Activated CD4-positive, alpha-beta T cell treated with anti-CD3 and anti-CD28 coated beads, Interleukin-2, amount 10 ng/mL, durations not matched to agents 24 days and 14 days (primary cell): ENCODE results near the gene HS2ST1. TPM values are rescaled to one million over a fixed set of nuclear protein-coding genes. Genes with fewer than 3 reads are reported as not detected.

Experiments used
- DNase-seq: peaks from one replicate; pipeline ENCODE4 v3.0.0; 2022
- H3K27ac Mint-ChIP-seq: one replicate; pipeline ENCODE4 v1.8.0; 2022; ENCODE audit warnings: mild to moderate bottlenecking, mixed read lengths
- H3K27me3 Mint-ChIP-seq: one replicate; pipeline ENCODE4 v1.8.0; 2022; ENCODE audit warnings: mixed read lengths
- H3K36me3 Mint-ChIP-seq: one replicate; pipeline ENCODE4 v1.8.0; 2022; ENCODE audit warnings: low read depth, mild to moderate bottlenecking, mixed read lengths
- H3K4me1 Mint-ChIP-seq: one replicate; pipeline ENCODE4 v1.8.0; 2021; ENCODE audit warnings: mixed read lengths
- H3K4me3 Mint-ChIP-seq: one replicate; pipeline ENCODE4 v1.8.0; 2022; ENCODE audit warnings: mild to moderate bottlenecking, moderate library complexity, mixed read lengths
- H3K9me3 Mint-ChIP-seq: one replicate; pipeline ENCODE4 v1.8.0; 2021; ENCODE audit warnings: mixed read lengths
- intact Hi-C: fragments of 100-400 bp; cut with micrococcal nuclease; formaldehyde crosslinking; loops from one replicate; pipeline ENCODE4 v1.15.1; 2023
- total RNA-seq: library from RNA; stranded (reverse); gene quantifications from 2 replicates; pipeline ENCODE4 v1.2.3, GENCODE V29; 2022

The HS2ST1 gene
- total RNA-seq, 1 donor from 2014 or later, result 15.8 TPM

DNA sequence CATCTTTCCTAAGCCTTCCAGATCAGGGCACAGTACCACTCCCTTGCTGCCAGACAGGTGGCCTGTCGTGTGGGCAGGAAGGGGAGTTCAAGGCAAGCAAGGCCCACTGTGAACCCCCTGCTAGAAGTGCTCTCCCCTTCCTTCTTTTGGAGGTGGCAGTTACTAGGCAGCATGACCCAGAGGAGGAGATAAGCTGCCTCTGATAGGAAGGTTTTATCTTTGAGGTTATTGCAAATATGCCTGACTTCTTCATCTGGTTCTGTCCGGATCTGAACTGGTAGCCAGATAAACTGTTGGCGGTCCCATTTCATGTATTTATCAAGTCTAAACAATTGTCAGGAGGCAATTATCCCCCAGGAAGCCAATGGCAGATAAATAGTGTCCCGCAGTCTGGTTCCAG, 216.0 kb downstream of the HS2ST1 start:
- H3K27ac Mint-ChIP-seq, result no peak overlapping the region
- H3K36me3 Mint-ChIP-seq, result no peaks in the 10 kb centered on the region
- no peak for DNase-seq
- peaks cover 40% of the 10 kb centered on the region for H3K27me3 Mint-ChIP-seq
- H3K4me1 Mint-ChIP-seq, result peaks cover 5% of the 10 kb centered on the region
- no peaks in the 10 kb centered on the region for H3K9me3 Mint-ChIP-seq
- intact Hi-C loops, result loop anchor here (5.0 kb wide), 1 partner anchor 162 kb away; no protein-coding TSS in a partner anchor
- H3K4me3 Mint-ChIP-seq, result no peak overlapping the region

DNA sequence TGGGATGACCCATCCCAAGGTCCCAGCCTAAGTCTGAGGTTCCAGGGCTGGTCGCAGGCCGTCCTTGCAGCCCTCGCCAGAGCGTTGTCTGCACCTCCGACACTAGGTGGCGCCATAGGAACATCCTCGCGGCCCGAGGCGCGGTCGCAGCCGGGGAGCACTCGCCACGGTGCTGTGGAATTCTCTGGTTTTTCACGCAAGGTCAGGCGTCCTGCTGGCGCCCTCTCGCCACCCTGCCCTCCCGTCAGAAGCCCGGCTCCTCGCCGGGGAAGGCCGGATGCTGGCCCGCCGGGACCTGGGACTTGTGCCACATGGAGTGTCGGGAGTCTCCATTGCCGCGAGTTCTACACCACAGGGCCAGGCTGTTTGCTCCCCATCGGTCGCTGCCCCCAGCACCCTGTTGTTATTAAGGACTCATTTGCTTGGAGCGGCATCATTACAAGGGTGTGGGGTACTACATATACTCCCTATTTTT, 217.4 kb downstream of the HS2ST1 start:
- peaks cover 46% of the 10 kb centered on the region for H3K27me3 Mint-ChIP-seq
- intact Hi-C loops, result loop anchor here (2.0 to 5.0 kb wide), 3 partner anchors 21 to 821 kb away; no protein-coding TSS in a partner anchor
- H3K4me3 Mint-ChIP-seq, result peak overlapping the region; percentile 82
- H3K9me3 Mint-ChIP-seq, result no peaks in the 10 kb centered on the region
- DNase-seq, result peak; percentile 92
- no peaks in the 10 kb centered on the region for H3K36me3 Mint-ChIP-seq
- no peak overlapping the region for H3K27ac Mint-ChIP-seq
- H3K4me1 Mint-ChIP-seq, result peaks cover 5% of the 10 kb centered on the region

- H3K27me3 Mint-ChIP-seq, result peaks cover 47% of the 10 kb centered on the region
- no peak for DNase-seq
- no peaks in the 10 kb centered on the region for H3K9me3 Mint-ChIP-seq
- intact Hi-C loops, result loop anchor here (2.0 to 5.0 kb wide), 3 partner anchors 20 to 820 kb away; no protein-coding TSS in a partner anchor
- H3K4me1 Mint-ChIP-seq, result peaks cover 5% of the 10 kb centered on the region
- H3K36me3 Mint-ChIP-seq, result no peaks in the 10 kb centered on the region
- H3K4me3 Mint-ChIP-seq, result peak overlapping the region; percentile 82
- H3K27ac Mint-ChIP-seq, result no peak overlapping the region
These were observed 217.9 kb downstream of the HS2ST1 start for GRCh38 chr1:87132284-87132870.

GRCh38 chr1:87134061-87134460, 219.6 kb downstream of the HS2ST1 start:
- no peaks in the 10 kb centered on the region for H3K9me3 Mint-ChIP-seq
- H3K27me3 Mint-ChIP-seq, result peaks cover 40% of the 10 kb centered on the region
- DNase-seq, result no peak
- H3K36me3 Mint-ChIP-seq, result no peaks in the 10 kb centered on the region
- no peak overlapping the region for H3K27ac Mint-ChIP-seq
- H3K4me3 Mint-ChIP-seq, result no peak overlapping the region
- intact Hi-C loops, result loop anchor here (5.0 kb wide), 1 partner anchor 158 kb away; no protein-coding TSS in a partner anchor
- H3K4me1 Mint-ChIP-seq, result peaks cover 5% of the 10 kb centered on the region

DNA sequence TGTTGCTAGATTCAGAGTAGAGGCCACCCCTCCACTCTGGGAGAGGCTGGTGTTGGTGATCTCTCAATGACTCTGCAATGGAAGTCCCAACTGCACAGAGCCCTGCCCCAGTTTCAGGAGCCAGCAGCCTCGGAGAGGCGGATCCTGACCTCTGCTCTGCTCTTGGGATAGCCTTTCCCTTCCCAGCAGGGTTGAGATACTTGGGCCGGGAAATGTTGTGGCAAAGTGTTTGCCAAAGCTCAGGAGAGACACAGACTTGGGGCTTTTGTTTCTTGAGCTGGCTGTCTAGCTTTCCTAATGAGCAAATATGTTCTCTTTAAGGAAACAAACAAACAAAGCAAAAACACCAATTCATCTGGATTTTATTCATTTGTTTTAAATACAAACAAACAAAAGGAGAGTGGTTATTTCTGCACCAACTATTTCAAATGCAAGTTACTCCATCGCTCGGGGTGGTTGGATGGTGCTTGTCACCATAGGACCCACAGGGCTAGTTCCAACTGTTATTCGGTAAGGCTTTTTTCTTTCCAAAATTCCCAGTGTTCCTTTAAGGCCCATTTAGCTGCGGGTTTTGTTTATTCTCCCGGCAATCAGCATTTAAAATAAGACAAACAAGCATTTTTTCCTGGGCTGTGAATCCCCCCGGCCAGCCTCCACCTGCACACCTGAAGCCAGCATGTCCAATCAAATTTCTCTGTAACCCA, 220.3 kb downstream of the HS2ST1 start:
- Mint-ChIP-seq H3K9me3 (no peaks in the 10 kb centered on the region), H3K27ac (no peak overlapping the region), H3K4me3 (no peak overlapping the region), H3K4me1 (peaks cover 5% of the 10 kb centered on the region), H3K27me3 (peaks cover 37% of the 10 kb centered on the region), H3K36me3 (no peaks in the 10 kb centered on the region)
- intact Hi-C loops, result loop anchor here (5.0 kb wide), 1 partner anchor 158 kb away; no protein-coding TSS in a partner anchor
- DNase-seq, result no peak

DNA sequence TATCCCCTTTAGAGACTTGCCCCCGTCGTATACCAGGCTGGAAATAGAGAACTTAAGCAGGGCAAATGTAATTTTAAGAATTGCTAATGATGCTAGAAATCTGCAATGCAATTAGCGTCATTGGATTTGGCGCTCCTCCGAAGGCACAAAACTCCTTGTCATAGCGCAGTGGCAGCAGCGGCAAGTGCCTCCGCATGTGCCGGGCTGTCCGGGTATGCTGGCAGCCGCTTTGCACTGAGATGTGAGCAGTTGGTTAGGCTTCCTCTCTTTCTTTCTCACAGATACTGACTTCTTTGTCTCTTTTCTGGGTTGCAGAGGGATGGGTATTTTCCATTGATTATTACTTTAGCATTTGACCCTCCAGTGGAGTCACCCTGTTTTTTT, 220.9 kb downstream of the HS2ST1 start:
- Mint-ChIP-seq H3K4me3 (no peak overlapping the region), H3K9me3 (no peaks in the 10 kb centered on the region), H3K4me1 (peaks cover 5% of the 10 kb centered on the region)

GRCh38 chr1:87136607-87137341, 222.3 kb downstream of the HS2ST1 start:
- no peaks in the 10 kb centered on the region for H3K9me3 Mint-ChIP-seq
- no peaks in the 10 kb centered on the region for H3K36me3 Mint-ChIP-seq
- intact Hi-C loops, result no loop called here
- H3K27ac Mint-ChIP-seq, result no peak overlapping the region
- DNase-seq, result no peak
- H3K4me1 Mint-ChIP-seq, result peaks cover under 1% of the 10 kb centered on the region
- peaks cover 31% of the 10 kb centered on the region for H3K27me3 Mint-ChIP-seq
- no peak overlapping the region for H3K4me3 Mint-ChIP-seq

More for the DNA sequence above, 220.9 kb downstream of the HS2ST1 start:
- intact Hi-C loops, result no loop called here
- DNase-seq, result no peak
- Mint-ChIP-seq H3K36me3 (no peaks in the 10 kb centered on the region), H3K27ac (no peak overlapping the region), H3K27me3 (peaks cover 36% of the 10 kb centered on the region)

DNA sequence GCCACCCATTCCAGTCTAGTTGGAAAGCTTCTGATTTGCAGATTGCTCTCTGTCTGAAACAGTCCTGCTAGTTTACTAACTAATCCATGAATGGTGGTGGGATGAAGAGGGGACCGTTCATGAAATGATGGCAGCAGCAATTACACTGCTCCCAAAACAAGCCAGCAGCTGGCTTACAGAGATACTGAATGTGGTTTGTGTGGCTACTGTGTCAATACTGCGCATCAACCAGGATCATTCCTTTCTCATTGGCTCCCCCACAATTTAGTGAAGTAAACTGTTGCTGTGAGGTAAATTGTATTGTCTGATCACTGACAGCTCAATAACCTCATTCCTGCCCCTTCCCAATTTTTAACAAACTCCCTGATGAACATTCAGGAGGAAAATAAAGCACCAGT, 222.9 kb downstream of the HS2ST1 start:
- intact Hi-C loops, result no loop called here
- peaks cover 28% of the 10 kb centered on the region for H3K27me3 Mint-ChIP-seq
- H3K27ac Mint-ChIP-seq, result no peak overlapping the region

DNA sequence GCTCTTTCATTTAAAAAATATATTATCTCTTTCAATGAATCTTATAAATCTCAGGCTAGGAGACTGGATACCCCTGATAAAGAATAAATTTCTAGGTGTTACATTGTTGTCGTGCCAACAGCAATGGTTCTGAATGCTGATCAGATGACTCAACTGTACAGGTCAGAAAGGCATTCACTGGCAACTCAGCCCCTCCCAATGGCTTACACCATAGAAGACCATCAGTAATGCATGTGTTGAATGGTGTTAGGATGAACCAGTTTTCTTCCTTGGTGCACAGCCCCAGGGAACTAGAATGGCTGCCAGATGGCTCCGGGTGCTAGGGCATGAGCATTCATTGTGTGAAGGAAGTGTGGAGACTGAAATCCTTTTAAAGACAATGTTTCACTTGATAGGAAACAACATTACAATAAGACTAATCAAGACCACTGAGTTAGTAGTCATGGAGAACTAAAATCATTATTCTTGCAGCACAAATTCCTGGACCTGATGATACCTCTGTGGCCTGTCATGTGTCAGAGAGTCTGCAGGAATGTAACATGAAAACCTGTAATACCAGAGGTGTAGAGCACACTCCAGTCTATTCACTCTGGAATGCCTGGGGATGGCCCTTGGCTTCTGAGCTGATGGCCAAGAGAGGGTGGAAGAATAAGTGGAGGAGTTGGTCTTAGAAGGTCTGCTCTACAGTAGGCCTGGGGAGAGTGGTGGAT, 226.6 kb downstream of the HS2ST1 start:
- H3K4me1 Mint-ChIP-seq, result no peaks in the 10 kb centered on the region
- H3K9me3 Mint-ChIP-seq, result no peaks in the 10 kb centered on the region
- no peaks in the 10 kb centered on the region for H3K36me3 Mint-ChIP-seq
- H3K27ac Mint-ChIP-seq, result no peak overlapping the region
- H3K27me3 Mint-ChIP-seq, result peaks cover 18% of the 10 kb centered on the region
- H3K4me3 Mint-ChIP-seq, result no peak overlapping the region
- intact Hi-C loops, result no loop called here
- no peak for DNase-seq

More for the DNA sequence above, 222.9 kb downstream of the HS2ST1 start:
- Mint-ChIP-seq H3K4me1 (no peaks in the 10 kb centered on the region), H3K36me3 (no peaks in the 10 kb centered on the region), H3K9me3 (no peaks in the 10 kb centered on the region), H3K4me3 (no peak overlapping the region)
- DNase-seq, result no peak

GRCh38 chr1:87141556-87141955, 227.1 kb downstream of the HS2ST1 start:
- intact Hi-C loops, result no loop called here
- no peak for DNase-seq
- H3K9me3 Mint-ChIP-seq, result no peaks in the 10 kb centered on the region
- no peak overlapping the region for H3K4me3 Mint-ChIP-seq
- no peak overlapping the region for H3K27ac Mint-ChIP-seq
- peaks cover 20% of the 10 kb centered on the region for H3K27me3 Mint-ChIP-seq
- H3K4me1 Mint-ChIP-seq, result no peaks in the 10 kb centered on the region
- H3K36me3 Mint-ChIP-seq, result no peaks in the 10 kb centered on the region

- no peaks in the 10 kb centered on the region for H3K9me3 Mint-ChIP-seq
- H3K4me3 Mint-ChIP-seq, result no peak overlapping the region
- H3K27me3 Mint-ChIP-seq, result peaks cover 27% of the 10 kb centered on the region
- H3K27ac Mint-ChIP-seq, result no peak overlapping the region
- H3K4me1 Mint-ChIP-seq, result no peaks in the 10 kb centered on the region
- H3K36me3 Mint-ChIP-seq, result no peaks in the 10 kb centered on the region
- intact Hi-C loops, result no loop called here
- no peak for DNase-seq
These were observed 229.1 kb downstream of the HS2ST1 start for GRCh38 chr1:87143413-87144135.

GRCh38 chr1:87144316-87144895, 230.0 kb downstream of the HS2ST1 start:
- H3K27ac Mint-ChIP-seq, result no peak overlapping the region
- no peaks in the 10 kb centered on the region for H3K36me3 Mint-ChIP-seq
- no peaks in the 10 kb centered on the region for H3K9me3 Mint-ChIP-seq
- no peak for DNase-seq
- H3K4me1 Mint-ChIP-seq, result no peaks in the 10 kb centered on the region
- peaks cover 35% of the 10 kb centered on the region for H3K27me3 Mint-ChIP-seq
- intact Hi-C loops, result no loop called here
- no peak overlapping the region for H3K4me3 Mint-ChIP-seq

DNA sequence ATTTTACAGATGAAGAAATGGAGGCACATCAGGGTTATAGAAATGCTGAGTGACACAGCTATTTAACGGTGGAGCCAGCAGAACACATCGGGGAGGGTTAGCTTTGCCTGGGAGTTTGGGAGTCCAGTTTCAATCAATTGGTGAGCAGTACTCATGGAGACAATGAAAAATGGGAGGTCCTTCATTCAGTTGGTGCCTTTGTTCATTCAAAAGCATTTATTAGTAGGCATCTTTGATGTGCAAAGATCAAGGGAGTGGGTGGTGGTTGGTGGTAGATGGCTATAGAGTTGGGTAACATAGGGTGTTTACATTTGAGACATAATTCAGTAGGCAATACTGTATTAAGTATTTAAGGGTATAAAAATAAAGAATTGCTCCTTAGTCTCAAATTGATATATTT, 230.5 kb downstream of the HS2ST1 start:
- intact Hi-C loops, result no loop called here
- H3K9me3 Mint-ChIP-seq, result no peaks in the 10 kb centered on the region
- H3K27ac Mint-ChIP-seq, result no peak overlapping the region
- no peak overlapping the region for H3K4me3 Mint-ChIP-seq
- no peaks in the 10 kb centered on the region for H3K36me3 Mint-ChIP-seq
- no peak for DNase-seq
- peaks cover 39% of the 10 kb centered on the region for H3K27me3 Mint-ChIP-seq
- H3K4me1 Mint-ChIP-seq, result no peaks in the 10 kb centered on the region
